ENCODE data around the gene OR8G5.
"Not testable (repeated sequence)": the region's sequence is repeated elsewhere in the genome, so short reads cannot be mapped to it uniquely, and the experiment has no call there.

OR8G5 gene, protein sequence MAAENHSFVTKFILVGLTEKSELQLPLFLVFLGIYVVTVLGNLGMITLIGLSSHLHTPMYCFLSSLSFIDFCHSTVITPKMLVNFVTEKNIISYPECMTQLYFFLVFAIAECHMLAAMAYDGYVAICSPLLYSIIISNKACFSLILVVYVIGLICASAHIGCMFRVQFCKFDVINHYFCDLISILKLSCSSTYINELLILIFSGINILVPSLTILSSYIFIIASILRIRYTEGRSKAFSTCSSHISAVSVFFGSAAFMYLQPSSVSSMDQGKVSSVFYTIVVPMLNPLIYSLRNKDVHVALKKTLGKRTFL

DNA sequence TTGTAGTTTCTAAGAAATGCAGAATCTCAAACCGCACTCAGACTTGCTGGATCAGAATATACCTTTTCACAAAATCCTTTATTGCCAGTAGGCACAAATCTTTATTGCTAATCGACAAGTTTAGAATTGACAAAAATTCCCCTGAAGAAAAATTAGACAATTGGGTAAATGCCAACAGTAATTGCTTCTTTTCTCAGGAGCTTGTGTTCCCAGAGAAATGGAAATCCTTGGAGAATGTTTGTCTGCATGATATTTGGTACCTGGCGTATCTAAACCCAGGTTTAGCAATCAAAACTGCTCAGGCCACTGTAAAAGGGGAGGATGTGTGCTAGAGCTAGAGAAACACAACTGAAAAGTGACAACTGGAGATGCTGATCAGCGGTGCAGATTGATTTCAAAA lies at the start of gene OR8G5:
OR8G5 (plus strand) TSS at position 301 of the 400 bp plus-strand sequence. CDS start 8,556 bp downstream, outside the sequence.
- no peak for DNase-seq

DNA sequence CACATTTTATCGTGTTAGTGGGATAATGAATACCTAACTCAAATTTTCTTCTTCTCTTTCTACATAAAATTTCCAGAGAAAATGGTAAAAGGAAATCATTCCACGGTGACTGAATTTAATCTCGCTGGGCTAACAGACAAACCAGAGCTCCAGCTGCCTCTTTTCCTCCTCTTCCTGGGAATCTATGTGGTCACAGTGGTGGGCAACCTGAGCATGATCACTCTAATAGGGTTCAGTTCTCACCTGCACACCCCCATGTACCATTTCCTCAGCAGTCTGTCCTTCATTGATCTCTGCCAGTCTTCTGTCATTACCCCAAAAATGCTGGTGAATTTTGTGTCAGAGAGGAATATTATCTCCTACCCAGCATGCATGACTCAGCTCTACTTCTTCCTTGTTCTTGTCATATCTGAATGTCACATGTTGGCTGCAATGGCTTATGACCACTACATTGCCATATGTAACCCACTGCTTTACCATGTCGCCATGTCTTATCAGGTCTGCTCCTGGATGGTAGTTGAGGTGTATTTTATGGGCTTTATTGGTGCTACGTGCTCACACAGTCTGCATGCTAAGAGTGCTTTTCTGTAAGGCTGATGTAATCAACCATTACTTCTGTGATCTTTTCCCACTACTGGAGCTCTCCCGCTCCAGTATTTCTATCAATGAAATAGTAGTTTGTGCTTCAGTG lies 48.9 kb upstream of the OR8G5 start:
- DNase-seq, result peak; percentile 51

DNA sequence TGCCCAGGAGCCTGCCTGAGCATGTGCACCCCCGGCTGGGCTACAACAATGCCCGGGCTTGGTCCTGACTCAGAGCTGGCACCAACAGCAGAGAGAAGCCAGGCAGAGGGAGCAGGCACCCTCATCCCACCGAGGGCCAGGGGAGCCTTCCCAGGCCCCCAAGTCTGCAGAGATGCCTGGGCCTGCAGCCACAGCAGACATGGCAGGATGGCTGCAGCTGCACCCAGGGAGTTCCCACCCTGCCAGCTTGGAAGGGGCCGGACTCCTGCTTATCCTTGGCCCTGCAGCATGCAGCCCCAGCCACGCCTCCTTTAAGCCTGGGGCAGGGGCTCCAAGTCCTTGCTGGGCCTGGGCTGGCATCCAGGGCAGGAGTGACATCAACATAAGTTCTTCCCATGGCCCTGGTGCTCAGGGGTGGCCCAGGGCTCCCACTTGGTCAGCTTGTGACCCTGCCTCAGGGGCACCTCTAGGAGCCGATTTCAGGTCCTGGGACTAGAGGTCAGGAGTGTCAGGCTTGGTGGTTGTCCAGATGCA lies 46.3 kb upstream of the OR8G5 start:
- no peak for DNase-seq

DNA sequence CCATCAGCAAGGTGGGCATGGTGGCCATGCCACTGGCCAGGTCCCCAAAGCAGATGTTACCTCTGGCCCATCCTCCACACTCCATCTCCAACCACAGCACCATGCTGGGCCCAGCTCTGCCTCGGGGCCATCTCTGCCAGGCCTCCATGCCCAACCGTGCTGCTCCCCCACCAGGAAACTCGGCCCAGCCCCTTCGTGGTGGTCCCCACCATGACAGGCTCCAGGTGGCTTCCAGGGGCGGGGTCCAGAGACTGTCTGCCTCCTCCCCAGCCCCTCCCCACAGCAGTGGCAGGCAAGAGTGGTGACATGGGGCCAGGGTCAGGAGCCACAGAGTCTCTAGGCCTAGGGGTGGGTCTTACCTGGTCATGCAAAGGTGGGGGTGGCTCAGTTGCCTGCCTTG lies 45.8 kb upstream of the OR8G5 start:
- no peak for DNase-seq

DNA sequence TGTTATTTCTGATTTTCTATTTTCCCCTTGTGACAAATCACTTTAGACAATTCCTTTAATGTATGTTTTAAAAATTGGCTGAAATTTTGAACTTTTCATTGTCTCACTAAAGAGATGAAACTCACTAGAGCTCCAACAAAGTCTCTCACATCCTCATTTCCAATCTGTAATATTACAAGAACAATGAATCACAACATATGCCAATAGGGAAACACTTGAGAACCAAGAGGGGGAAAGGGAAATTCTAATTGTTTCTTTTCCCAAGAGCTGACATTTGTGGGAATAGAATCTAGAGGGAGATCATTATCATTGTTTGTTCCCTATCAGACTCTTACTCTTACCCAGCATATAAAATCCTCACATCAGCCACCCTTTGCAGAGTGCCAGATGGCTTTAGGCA lies 44.9 kb upstream of the OR8G5 start:
- peak; percentile 62 for DNase-seq

DNA sequence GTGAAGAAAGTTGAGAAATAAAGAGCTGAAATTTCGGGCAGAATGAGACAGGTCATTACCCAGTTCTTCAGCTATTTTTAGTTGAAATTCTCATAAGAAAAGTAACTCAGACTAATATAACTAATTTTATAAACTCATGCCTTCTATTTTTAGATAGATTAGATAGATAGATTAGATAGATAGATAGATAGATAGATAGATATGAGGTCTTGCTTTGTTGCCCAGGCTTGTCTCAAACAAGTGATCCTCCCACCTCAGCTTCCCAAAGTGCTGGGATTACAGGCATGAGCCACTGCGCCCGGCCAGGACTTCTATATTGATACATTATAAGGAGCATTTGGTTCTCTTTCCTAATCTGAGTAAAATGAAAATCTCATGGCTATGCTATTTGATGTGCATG lies 42.1 kb upstream of the OR8G5 start:
- no peak for DNase-seq

DNA sequence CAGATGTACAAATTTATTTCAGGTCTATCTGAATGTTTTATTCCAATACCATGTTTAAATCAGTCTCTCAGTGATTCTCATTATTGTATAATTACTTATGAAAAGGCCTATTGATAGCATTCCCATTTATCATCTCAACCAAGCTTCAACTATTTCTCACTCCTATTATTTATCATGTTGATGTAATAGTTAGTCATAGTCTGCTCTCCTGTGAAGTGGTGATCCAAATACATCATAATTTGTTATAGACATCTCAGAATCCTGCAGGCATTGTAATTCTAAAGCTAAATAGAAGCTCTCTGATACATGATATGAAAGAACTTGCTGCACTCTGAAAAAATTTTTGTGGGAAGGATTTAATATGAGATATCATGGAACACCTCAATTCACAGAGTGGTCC lies 37.0 kb upstream of the OR8G5 start:
- DNase-seq, result no peak

DNA sequence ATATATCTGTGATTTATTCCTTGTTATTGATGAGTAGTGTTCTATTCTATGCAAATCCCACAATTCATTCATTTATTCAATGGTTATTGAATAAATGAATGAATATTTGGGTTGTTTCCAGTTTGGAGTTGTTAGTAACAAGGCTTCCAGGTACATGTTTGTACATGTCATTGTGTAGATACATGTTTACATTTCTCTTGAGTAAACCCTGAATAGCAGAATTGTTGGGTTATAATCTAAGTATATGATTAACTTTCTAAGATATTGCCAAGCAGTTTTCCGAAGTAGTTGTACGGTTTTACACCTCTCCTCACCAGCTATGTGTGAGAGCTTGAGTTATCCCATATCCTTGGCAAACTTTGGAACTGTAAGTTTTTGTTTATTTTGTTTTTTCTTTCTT lies 33.8 kb upstream of the OR8G5 start:
- no peak for DNase-seq

DNA sequence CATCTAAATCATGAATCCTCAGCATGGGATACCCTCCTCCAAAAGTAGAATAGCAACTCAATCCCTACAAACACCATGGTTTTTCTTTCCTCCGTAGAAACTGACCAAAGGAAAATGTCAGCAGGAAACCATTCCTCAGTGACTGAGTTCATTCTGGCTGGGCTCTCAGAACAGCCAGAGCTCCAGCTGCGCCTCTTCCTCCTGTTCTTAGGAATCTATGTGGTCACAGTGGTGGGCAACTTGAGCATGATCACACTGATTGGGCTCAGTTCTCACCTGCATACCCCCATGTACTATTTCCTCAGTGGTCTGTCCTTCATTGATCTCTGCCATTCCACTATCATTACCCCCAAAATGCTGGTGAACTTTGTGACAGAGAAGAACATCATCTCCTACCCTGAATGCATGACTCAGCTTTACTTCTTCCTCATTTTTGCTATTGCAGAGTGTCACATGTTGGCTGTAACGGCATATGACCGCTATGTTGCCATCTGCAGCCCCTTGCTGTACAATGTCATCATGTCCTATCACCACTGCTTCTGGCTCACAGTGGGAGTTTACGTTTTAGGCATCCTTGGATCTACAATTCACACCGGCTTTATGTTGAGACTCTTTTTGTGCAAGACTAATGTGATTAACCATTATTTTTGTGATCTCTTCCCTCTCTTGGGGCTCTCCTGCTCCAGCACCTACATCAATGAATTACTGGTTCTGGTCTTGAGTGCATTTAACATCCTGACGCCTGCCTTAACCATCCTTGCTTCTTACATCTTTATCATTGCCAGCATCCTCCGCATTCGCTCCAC lies 31.4 kb upstream of the OR8G5 start:
- peak; percentile 77 for DNase-seq

DNA sequence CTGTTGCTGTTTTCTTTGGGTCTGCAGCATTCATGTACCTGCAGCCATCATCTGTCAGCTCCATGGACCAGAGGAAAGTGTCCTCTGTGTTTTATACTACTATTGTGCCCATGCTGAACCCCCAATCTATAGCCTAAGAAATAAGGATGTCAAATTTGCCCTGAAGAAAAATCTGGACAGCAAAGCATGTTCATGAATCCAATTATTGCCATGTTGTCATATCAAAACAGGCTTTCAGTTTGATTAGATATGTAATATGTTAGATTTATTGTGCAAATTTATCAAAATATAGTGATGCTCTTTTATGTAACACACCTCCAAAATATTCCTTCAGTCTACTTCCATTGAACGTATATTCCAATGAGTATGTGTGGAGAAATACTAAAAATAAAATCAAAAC lies 30.7 kb upstream of the OR8G5 start:
- DNase-seq, result no peak

DNA sequence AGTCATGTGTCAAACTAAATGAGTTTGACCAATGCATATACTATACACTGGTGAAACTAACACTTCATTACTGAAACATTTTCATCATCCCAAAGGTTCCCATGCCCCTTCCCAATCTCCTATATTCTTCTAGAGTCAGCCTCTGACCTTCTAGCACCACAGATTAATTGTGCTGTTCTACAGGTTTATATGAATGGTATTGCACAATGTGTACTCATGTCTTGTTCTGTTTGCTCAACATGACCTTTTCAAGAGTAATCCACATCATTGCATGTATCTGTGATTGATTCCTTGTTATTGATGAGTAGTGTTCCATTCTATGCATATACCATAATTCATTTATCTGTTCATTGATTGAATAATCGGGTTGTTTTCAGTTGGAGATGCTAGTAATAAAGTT lies 22.8 kb upstream of the OR8G5 start:
- DNase-seq, result no peak

DNA sequence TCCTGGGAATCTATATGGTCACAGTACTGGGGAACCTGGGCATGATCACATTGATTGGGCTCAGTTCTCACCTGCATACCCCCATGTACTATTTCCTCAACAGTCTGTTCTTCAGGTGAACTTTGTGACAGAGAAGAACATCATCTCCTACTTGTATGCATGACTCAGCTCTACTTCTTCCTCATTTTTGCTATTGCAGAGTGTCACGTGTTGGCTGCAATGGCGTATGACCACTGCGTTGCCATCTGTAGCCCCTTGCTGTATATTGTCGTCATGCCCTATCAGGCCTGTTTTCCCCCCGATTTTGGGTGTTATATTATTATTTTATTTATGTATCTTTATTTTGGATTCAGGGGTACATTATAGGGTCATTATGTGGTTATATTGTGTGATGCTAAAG lies 17.7 kb upstream of the OR8G5 start:
- DNase-seq, result peak; percentile 12

DNA sequence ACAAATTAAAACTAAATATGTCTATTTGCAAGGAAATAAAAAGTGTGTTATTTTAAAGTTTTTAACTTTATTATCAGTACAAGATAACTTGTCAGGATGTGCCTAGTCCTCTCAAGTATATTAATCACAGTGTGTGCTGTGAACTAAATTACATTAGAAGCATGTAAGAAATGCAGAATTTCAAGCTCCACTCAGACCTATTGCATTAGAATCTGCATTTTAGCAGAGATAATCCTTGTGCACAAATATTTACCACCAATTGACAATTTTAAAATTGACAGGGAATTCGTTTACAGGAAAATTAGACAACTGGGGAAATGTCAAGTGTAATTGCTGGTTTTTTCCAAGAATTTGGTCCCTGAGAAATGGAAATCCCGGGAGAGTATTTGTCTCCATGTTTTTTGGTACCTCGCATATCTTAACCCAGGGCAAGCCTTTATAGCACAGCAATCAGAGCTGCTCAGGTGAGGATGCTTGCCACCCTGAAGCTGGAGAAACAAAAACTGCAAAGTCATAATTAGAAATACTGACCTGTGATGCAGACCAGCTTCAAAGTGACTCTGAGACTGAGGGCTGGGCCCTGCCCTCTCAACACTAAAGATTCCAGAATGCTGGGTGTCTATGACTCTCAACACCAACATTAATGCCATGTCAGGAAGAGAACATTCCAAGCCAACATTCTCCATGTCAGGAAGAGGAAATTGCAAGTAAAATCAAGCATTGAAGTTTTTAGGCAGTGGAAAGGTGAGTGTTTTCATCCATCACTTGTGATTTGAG lies 15.4 kb upstream of the OR8G5 start, which contains the start of gene OR8G1:
OR8G1 (plus strand) TSS at position 475 of the 777 bp plus-strand sequence. CDS start 8,581 bp downstream, outside the sequence.
- no peak for DNase-seq

DNA sequence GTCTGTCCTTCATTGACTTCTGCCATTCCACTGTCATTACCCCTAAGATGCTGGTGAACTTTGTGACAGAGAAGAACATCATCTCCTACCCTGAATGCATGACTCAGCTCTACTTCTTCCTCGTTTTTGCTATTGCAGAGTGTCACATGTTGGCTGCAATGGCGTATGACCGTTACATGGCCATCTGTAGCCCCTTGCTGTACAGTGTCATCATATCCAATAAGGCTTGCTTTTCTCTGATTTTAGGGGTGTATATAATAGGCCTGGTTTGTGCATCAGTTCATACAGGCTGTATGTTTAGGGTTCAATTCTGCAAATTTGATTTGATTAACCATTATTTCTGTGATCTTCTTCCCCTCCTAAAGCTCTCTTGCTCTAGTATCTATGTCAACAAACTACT lies 6.3 kb upstream of the OR8G5 start:
- DNase-seq, result peak; percentile 25

DNA sequence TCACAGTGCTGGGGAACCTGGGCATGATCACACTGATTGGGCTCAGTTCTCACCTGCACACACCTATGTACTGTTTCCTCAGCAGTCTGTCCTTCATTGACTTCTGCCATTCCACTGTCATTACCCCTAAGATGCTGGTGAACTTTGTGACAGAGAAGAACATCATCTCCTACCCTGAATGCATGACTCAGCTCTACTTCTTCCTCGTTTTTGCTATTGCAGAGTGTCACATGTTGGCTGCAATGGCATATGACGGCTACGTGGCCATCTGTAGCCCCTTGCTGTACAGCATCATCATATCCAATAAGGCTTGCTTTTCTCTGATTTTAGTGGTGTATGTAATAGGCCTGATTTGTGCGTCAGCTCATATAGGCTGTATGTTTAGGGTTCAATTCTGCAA lies 8.9 kb downstream of the OR8G5 start:
- DNase-seq, result peak; percentile 47

DNA sequence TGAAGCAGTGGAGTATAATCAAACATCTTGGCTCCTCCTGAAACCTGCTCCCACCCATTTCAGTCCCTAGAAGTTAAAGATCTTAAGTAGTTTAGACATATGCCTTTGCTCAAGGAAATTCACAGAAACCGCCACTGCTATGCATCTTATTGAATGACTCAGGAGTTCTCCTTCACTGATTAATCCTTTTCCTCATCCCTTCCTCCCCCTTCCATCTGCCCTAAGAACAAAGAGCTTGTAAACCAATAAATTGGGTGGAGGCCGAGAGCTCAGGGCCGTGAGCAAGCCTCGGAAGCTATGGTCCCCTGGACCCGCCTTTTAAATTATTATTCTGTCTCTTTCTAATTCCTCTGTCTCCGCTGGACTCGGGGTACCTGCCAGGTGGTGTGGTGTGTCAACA lies 14.7 kb downstream of the OR8G5 start:
- not testable (repeated sequence) for DNase-seq

DNA sequence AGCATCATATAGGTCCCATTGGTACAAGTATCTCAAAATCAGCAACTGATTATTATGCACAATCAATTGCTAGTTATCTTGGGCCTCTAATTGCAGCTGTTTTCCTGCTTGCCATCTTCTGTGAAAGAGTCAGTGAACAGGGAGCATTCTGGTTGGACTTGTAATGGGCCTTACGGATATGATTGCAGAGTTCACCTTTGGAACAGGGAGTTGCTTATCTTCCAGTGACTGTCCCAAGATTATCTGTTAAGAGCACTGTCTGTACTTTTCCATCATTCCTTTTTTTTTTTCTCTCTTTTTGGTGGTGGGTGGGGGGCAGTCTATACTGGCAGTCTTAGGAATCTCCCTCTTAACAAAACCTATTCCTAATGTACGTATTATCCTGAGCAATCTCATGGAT lies 17.8 kb downstream of the OR8G5 start:
- no peak for DNase-seq

DNA sequence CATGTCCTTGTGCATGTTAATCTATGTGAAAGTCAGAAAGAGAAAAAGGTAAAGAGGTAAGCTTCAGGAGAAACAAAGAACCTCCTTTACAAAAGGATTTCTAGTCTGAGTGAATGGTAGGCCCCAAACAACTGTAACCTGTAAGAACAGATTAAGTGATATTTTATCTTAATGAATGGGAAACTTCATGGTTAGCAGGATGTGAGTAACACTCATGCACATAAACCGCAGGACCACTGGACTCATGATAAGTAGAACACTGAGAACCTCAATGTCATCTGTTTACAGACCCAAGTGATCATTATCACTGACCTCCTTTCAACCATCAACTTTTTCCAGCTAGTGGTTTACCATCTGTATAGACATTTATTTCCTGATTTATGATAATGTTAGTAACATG lies 19.9 kb downstream of the OR8G5 start:
- peak; percentile 19 for DNase-seq

DNA sequence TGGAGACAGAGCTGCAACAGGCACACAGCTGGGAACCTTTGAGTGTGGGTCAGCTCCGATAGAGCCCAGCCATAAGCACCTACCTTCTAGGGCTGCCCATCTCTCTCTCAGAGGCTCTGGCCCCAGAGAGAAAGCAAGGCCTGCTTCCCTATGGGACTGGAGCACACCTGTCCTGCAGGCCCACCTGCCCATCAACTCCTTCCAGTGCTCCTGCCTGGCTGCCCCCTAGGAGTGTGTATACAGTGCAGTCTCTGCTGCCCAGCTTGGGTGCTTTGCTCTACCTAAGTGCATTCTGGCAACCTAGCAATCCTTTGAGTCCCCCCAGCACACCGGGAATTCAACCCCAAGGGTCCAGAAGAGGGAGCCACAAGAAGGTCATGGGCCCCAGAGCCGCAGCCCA lies 21.0 kb downstream of the OR8G5 start:
- no peak for DNase-seq

DNA sequence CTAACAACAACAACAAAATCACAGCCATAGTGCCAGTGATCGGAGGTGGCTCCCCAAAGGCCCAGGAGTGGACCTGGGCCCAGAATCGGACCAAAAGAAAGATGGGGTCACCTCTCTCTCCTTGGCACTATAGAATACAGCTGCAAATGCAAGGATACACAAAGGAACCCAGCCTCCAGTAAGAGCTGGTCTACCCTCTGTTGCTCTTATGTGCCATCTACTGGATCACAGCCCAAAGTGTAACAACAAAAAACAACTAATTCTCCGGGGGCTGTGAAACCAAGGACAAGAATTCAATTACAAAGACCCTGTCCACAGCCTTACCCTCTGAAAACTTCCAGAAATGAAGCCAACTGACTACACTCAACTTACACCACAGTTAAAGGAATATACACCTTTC lies 21.6 kb downstream of the OR8G5 start:
- peak; percentile 15 for DNase-seq

DNA sequence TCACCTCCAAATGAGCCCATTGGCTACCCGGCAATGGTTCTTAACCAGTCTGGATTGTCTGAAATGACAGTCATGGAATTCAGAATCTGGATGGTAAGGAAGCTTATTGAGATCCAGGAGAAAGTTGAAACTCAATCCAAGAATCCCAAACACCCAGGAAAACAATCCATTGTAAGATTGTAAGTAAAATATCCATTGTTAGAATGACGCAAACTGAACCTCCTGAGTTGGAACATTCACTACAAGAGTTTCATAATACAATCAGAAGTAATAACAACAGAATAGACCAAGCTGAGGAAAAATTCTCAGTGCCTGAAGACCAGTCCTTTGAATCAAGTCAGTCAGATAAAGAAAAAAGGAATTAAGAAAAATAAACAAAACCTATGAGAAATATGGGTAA lies 22.1 kb downstream of the OR8G5 start:
- DNase-seq, result no peak

DNA sequence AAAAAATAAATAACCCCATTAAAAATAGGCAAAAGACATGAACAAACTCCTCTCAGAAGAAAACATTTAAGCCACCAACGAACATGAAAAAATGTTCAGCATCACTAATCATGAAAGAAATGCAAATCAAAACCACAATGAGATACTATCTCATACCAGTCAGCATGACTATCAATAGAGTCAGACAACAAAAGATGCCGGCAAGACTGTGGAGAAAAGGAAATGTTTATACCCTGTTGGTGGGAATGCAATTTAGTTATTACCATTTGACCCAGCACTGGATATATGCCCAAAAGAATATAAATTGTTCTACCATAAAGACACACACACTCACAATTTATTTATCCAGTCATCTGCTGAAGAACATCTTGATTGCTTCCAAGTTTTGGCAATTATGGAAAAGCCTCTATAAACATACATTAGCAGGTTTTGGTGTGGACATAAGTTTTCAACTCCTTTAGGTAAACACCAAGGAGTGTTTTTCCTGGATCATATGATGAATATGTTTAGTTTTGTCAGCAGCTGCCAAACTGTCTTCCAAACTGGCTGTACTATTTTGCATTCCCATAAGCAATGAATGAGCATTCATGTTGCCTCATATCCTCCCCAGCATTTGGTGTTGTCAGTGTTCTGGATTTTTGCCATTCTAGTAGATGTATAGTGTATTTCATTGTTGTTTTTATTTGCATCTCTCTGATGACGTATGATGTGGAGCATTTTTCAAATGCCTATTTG lies 29.6 kb downstream of the OR8G5 start:
- DNase-seq, result no peak
